ENCODE measurements around the gene FOLR1.
"Not testable (repeated sequence)": the region's sequence is repeated elsewhere in the genome, so short reads cannot be mapped to it uniquely, and the experiment has no call there.

The FOLR1 gene

DNA sequence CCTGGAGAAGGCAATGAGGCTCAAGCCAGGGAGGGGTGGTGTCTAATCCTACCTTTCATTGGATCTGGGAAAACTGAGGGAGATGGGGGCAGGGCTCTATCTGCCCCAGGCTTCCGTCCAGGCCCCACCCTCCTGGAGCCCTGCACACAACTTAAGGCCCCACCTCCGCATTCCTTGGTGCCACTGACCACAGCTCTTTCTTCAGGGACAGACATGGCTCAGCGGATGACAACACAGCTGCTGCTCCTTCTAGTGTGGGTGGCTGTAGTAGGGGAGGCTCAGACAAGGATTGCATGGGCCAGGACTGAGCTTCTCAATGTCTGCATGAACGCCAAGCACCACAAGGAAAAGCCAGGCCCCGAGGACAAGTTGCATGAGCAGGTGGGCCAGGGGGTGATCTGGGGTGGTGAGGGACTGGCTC lies at the start of gene FOLR1:
Gene FOLR1, plus strand, starts transcription at position 180 of the 421 bp plus-strand sequence. Its CDS starts 34 bp downstream, at position 214.
- DNase-seq (ENCODE audit: extremely low read depth in 1 of 2, low read depth in 1 of 2), result no peak

DNA sequence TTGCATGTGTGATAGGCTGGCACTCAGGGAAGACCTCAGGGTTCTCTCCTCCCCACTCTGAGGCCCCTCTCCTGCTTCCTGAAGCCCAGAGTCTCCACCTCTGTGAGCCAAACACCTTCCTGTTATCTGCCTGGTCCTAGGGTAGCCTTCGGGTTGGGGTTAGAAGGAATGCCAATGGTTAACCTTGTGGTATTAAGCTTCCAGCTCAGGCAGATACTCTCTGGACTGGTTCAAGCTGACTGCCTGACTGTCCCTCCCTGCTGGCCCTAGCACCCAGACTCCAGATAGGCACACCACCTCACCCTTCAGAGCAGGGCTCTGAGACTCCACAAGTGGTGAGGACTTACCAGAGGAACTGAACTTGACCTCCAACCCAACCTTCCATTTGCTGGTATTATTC lies 49.4 kb upstream of the FOLR1 start:
- not testable (repeated sequence) for DNase-seq (ENCODE audit: extremely low read depth in 1 of 2, low read depth in 1 of 2)

DNA sequence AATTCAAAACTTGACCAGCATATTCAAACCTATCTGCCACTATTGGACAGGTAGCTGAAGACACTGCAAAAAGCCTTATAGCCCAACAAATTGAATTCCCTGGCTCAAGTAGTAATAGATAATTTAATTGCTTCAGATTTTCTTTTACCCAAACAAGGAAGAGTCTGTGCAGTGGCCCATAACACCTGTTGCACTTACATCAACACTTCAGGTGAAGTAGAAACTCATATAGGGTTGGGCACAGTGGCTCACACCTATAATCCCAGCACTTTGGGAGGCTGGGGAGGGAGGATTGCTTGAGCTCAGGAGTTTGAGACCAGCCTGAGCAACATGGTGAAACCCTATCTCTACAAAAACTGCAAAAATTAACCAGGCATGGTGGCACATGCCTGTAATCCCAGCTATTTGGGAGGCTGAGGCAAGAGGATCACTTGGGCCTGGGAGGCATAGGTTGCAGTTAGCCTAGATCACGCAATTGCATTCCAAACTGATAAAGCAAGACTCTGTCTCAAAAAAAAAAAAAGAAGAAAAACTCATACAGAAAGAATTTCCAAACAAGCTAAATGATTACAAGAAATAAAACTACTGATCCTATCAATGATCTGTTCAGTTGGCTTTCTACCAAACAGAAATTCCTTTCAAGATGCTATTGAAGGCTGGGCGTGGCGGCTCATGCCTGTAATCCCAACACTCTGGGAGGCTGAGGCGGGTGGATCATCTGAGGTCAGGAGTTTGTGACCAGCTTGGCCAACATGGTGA lies 47.0 kb upstream of the FOLR1 start:
- DNase-seq (ENCODE audit: extremely low read depth in 1 of 2, low read depth in 1 of 2), result no peak

DNA sequence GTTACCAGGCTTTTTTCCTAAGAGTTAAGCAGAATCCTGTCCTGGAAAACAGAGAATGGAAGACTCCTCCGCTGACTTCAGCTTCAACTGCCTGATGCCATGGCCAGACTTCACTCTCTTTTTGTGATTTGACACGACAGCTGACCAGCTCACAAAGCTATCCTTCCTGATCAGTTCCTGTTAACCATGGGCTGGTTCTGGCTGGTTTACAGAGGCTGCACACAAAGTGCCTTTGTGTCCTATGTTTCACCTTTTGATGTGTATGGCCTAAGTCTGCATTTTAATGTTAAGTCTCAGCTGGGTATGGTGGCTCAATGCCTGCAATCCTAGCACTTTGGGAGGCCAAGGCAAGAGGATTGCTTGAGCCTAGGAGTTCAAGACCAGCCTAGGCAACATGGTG lies 45.3 kb upstream of the FOLR1 start:
- no peak for DNase-seq (ENCODE audit: extremely low read depth in 1 of 2, low read depth in 1 of 2)

DNA sequence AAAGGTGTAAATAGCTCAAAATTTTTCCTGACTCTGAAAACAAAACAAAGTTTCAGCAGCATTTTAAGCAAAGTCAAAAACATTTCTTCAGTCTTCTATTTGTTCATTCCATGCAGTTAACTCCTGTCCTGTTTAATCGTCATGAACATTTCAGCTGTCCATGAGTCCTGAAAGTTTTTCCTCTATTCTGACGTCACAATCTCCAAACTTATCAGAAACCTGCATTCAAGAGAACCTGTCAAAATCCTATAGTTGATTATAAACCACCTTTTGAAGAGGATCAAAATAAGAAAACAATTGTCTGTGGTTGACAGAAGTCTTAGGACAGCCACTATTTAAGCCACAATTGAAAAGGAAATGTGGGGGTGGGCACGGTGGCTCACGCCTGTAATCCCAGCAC lies 41.1 kb upstream of the FOLR1 start:
- DNase-seq (ENCODE audit: extremely low read depth in 1 of 2, low read depth in 1 of 2), result no peak

DNA sequence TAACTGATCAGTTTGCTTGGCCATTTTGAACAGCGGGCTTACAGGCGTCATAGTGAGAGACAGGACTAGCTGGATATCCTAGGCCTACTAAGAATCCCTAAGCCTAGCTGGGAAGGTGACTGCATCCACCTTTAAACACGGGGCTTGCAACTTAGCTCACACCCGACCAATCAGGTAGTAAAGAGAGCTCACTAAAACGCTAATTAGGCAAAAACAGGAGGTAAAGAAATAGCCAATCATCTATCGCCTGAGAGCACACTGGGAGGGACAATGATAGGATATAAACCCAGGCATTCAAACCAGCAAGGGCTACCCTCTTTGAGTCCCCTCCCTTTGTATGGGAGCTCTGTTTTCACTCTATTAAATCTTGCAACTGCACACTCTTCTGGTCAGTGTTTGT lies 38.1 kb upstream of the FOLR1 start:
- DNase-seq (ENCODE audit: extremely low read depth in 1 of 2, low read depth in 1 of 2), result not testable (repeated sequence)

DNA sequence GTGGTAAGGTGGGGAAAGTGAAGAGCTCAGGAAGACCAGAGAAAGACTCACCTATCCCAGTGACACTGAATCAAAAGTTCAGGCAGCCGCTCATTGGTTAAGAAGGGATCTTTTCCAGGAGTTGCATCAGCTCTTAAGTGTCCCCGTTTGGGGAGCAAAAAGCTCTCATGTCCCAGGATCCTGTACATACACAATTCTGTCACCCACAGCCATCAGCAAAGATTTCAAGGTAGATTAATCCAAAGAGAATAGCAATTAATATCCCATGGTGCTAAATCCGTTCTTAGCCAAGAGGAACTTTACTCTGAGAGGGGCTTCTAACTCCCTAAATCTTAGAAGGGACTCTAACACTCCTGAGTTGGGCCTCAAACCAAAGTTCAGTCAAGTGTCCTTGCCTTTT lies 37.1 kb upstream of the FOLR1 start:
- no peak for DNase-seq (ENCODE audit: extremely low read depth in 1 of 2, low read depth in 1 of 2)

DNA sequence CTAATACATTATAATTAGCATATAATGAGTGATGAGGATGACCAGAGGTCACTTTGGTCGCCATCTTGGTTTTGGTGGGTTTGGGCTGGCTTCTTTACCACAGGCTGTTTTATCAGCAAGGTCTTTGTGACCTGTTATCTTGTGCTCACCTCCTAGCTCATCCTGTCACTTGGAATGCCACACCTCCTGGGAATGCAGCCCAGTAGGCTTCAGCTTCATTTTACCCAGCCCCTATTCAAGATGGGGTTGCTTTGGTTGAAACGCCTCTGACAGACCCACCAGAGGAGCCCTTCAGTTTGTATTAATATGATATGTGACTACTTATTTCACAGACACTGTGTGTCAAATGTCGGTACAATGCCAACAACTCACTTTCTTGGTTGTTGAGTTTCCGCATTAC lies 36.2 kb upstream of the FOLR1 start:
- DNase-seq (ENCODE audit: extremely low read depth in 1 of 2, low read depth in 1 of 2), result no peak

DNA sequence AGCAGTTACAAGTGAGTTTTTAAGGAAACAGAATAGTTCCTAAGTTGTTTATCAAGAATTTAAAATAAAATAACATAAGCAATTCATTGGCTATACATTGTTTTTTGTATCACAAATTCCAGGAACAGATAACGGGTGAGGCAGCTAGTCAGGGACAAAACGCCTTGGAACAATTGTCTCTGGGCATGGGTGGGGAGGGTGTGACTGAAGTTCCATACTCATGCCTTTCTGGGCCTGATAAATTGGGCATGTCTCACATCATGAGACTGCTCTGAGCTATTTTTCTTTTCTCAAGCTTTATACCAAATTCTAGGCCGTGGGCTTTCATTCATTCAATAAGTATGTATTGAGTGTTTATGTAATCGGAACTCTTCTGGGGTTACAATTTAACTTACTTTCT lies 34.8 kb upstream of the FOLR1 start:
- DNase-seq (ENCODE audit: extremely low read depth in 1 of 2, low read depth in 1 of 2), result no peak

DNA sequence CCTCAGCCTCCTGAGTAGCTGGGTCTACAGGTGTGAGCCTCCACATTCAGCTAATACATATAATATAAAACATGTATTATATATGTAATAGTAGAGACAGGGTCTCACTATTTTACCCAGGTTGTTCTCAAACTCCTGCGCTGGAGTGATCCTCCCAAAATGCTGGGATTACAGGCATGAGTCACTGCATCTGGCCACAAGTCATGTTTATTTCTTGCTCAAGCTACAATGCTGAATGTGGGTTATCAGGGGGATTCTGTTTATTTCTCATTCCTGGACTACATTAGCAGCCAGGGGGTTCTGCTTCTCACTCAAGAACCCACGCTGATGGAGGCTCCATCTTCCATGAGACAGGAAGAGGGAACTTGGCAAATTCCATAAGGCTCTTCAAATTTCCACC lies 31.6 kb upstream of the FOLR1 start:
- DNase-seq (ENCODE audit: extremely low read depth in 1 of 2, low read depth in 1 of 2), result no peak

DNA sequence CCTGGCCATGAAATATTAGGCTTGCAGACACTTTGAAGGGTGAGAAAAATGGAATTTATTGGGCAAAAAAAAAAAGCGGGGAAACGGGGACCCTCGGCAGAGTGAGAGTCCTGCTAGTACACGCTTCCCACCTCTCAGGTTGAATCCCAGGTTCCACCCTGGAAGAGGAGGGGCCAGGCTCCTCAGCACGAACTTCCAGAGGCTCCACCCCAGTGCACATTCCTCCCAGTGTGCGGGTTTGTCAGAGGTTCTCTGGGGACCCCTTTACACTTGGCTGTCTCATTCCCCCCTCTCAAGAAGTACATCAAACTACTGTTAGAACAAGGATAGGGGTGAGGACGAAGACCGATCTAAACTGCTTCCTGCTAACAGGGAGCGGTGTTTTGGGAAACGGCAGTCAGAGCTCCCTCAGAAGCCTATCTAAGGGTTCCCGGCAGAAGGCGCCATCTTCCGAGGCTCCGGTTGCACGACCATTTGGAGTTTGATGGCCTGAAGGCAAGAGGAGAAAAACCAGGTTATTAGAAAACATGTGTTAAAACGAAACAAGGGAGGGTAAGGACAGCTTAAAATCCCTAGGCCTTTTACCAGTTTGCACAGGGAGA lies 28.9 kb upstream of the FOLR1 start:
- DNase-seq (ENCODE audit: extremely low read depth in 1 of 2, low read depth in 1 of 2), result no peak

DNA sequence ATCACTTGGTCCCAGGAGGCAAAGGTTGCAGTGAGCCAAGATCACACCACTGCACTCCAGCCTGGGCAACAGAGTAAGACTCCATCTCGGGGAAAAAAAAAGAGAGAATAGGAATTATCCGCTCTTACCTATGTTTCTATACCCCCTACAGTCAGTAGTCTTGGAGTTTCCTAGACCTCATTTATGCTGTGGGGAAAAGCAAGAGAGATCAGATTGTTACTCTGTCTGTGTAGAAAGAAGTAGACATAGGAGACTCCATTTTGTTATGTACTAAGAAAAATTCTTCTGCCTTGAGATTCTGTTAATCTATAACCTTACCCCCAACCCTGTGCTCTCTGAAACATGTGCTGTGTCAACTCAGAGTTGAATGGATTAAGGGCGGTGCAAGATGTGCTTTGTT lies 27.8 kb upstream of the FOLR1 start:
- DNase-seq (ENCODE audit: extremely low read depth in 1 of 2, low read depth in 1 of 2), result not testable (repeated sequence)

DNA sequence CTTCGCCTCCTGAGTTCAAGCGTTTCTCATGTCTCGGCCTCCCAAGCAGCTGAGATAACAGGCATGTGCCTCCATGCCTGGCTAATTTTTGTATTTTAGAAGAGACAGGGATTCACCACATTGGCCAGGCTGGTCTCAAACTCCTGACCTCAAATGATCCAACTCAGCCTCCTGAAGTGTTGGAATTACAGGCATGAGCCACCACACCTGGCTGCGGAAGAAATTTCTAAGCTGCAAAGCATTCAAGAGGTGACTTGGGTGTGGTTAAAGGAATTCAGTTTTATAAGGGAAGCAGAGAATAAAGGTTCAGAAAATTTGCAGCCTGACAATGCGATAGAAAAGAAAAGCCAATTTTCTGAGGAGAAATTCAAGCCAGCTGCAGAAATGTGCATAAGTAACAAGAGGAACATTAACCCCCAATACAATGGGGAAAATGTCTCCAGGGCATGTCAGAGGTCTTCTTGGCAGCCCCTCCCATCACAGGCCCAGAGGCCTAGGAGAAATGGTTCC lies 22.8 kb upstream of the FOLR1 start:
- DNase-seq (ENCODE audit: extremely low read depth in 1 of 2, low read depth in 1 of 2), result not testable (repeated sequence)

DNA sequence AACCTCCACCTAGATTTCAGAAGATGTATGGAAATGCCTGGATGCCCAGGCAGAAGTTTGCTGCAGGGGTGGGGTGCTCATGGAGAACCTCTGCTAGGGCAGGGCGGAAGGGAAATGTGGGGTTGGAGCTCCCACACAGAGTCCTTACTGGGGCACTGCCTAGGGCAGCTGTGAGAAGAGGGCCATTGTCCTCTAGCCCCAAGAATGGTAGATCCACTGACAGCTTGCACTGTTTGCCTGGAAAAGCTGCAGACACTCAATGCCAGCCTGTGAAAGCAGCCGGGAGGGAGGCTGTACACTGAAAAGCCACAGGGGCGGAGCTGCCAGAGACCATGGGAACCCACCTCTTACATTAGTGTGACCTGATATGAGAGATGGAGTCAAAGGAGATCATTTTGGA lies 22.2 kb upstream of the FOLR1 start:
- DNase-seq (ENCODE audit: extremely low read depth in 1 of 2, low read depth in 1 of 2), result not testable (repeated sequence)

DNA sequence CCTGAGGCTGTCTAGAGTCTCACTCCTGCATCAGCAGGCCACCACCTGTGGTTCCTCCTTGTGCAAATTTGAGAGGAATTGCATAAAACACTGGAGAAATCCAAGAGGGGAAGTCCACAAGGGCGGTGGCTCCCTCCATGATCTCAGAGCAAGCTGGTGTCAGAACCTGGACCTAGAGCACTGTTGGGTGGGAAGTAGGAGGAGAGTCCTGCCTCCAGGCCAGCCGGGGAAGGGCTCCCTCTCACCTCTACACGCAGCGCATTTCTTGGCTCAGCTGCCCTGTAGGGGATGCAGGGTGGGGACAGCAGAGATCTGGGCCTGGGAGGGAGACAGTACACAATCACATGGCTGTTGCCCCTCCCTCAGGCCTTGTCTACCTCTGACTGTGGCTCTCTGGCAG lies 19.9 kb upstream of the FOLR1 start:
- not testable (repeated sequence) for DNase-seq (ENCODE audit: extremely low read depth in 1 of 2, low read depth in 1 of 2)

DNA sequence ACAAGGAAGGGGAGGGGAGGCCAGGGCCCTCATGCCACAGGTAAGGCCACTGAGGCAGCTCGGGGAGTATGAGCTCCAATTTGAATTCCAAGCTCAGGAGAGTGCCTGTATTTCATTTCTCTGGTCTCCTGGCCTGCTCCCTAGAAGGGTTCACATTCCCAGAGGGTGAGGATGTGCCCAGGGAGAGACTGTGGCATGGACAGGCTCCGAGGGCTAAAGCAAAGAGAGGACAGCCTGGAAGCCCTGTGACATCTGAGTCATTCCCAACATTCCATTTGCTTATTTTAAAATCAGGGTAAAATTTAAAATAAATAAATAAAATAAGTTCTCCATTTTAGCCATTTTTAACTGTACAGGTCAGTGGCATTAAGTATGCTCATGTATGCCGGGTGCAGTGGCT lies 18.6 kb upstream of the FOLR1 start:
- DNase-seq (ENCODE audit: extremely low read depth in 1 of 2, low read depth in 1 of 2), result no peak

DNA sequence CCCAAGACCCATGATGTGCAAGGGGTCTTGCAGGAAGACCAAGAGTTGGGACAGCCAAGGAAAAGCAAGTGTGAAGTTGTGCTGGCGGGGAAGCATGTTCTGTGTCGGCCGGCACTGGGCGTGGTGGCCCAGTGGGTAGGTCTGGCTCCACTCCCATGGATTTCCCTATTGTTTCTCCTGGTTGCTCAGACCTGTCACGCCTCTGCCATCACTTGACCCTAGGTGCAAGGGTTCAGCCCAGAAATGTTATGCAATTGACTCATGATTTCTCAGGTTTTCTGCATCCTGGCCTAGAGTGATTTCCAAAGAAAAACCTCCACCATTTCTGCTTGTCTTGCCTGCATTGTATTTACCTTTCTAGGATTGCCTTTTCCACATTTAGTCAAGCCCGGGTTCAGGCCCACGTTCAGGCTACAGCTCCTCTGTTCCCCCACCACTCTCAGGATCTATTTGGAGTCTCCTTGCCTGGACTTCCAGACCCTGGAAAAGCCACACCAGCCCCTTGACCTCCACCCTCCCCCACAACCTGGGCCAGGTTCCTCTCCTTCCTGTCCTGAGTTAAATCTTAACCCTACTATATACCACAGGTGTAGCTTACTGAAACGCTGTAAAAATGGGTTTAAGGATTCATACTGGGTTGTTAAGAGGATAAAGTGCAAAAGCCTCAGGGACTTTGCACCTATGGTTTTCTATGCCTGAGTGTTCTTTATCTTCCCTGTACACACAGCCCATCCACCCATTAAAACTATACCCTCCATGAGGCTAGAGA lies 17.5 kb upstream of the FOLR1 start:
- no peak for DNase-seq (ENCODE audit: extremely low read depth in 1 of 2, low read depth in 1 of 2)

DNA sequence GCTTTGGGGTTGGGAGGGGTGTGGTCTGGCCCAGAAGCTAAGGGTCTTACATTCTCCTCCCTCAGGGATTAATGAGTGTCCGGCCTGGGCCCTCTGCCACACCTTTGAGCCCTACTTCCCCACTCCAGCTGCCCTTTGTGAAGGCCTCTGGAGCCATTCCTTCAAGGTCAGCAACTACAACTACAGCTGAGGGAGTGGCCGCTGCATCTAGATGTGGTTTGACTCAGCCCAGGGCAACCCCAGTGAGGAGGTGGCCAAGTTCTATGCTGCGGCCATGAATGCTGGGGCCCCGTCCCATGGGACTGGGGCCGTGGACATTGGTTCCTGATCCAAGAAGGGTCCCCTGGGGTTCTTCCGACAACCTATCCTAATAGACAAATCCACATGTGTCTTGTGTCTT lies 14.3 kb upstream of the FOLR1 start:
- no peak for DNase-seq (ENCODE audit: extremely low read depth in 1 of 2, low read depth in 1 of 2)

DNA sequence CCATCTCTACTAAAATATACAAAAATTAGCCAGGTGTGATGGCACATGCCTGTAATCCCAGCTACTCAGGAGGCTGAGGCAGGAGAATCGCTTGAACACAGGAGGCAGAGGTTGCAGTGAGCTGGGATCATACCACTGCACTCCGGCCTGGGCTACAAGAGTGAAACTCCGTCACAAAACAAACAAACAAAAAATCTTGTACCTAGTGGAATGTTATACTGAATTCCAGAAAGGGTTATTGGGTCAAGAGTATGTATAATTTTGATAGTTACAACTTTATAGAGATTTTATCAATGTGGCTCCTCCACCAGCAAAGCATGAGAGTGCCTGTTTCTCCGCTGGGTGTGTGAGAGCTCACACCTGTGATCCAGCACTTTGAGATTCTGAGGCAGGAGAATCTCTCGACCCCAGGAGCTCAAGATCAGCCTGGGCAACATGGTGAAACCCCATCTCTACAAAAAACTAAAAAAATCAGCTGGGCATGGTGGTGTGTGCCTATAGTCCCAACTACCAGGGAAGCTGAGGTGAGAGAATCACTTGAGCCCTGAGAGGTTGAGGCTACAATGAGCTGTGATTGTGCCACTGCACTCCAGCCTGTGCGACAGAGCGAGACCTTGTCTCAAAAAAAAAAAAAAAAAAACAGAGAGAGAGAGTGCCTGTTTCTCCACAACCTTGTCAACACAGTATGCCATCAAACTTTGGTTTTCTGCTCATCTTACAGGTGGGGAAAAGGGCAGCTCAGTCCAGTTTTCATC lies 12.7 kb upstream of the FOLR1 start:
- no peak for DNase-seq (ENCODE audit: extremely low read depth in 1 of 2, low read depth in 1 of 2)

DNA sequence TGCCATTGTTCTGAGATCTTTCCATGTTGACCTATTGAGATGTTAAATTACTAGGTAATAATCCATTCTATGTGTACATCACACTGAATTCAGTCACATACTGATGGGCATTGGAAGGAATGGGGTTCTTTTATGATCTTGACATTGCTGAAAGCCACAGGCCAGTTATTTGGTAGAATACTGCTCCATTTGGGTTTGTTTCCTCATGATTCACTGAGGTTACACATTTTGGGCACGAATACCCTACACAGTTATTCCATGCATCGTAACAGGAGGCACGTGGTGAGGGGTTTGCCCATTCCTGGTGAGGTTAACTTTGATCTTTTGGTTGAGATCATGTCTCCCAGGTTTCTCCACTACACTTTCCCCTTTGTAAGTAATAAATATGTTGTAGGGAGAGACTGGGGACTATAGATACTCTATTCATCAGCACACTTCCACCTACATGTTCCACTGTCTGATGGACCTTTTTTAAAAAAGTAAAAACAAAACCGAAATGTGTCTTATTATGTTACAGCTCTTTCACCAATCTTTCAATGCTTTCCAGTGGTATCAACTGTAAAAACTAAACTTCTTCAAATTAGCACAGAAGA lies 12.0 kb upstream of the FOLR1 start:
- no peak for DNase-seq (ENCODE audit: extremely low read depth in 1 of 2, low read depth in 1 of 2)

Data from stimulated activated CD8-positive, alpha-beta memory T cell treated with anti-CD3 and anti-CD28 coated beads, Interleukin-7, amount 100 ng/mL, for 48 hours (primary cell).